ENCODE data around the gene NUCB1. TPM values are rescaled to one million over a fixed set of nuclear protein-coding genes. Genes with fewer than 3 reads are reported as not detected.
A peak's percentile ranks its signal among the peaks of the same experiment; 100 is the strongest.
"Not testable (repeated sequence)": the region's sequence is repeated elsewhere in the genome, so short reads cannot be mapped to it uniquely, and the experiment has no call there.

The NUCB1 gene
- total and polyA plus RNA-seq, 10 donors, result 67.6 to 321 (median 237) TPM

DNA sequence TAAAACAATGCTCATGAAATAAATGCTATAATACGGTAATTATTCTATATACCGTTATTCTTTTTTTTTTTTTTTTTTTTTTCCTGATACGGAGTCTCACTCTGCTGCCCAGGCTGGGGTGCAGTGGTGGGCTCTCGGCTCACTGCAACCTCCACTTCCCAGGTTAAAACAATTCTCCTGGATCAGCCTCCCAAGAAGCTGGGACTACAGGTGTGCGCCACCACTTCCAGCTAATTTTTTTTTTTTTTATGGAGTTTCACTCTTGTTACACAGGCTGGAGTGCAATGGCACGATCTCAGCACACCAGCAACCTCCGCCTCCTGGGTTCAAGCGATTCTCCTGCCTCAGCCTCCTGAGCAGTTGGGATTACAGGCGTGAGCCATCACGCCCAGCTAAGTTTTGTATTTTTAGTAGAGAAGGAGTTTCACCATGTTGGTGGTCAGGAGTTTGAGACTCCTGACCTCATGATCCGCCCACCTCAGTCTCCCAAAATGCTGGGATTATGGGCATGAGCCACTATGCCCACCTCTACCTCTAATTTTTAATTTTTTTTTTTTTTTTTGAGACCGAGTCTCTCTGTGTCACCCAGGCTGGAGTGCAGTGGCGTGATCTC lies 21.0 kb upstream of the NUCB1 start:
- no peak for DNase-seq
- TF ChIP-seq POLR2A (IDR thresholded peaks at IDR 0.05) (no peak), POLR2AphosphoS5 (IDR thresholded peaks at IDR 0.05) (no peak)
- TF ChIP-seq, protein P1, sequence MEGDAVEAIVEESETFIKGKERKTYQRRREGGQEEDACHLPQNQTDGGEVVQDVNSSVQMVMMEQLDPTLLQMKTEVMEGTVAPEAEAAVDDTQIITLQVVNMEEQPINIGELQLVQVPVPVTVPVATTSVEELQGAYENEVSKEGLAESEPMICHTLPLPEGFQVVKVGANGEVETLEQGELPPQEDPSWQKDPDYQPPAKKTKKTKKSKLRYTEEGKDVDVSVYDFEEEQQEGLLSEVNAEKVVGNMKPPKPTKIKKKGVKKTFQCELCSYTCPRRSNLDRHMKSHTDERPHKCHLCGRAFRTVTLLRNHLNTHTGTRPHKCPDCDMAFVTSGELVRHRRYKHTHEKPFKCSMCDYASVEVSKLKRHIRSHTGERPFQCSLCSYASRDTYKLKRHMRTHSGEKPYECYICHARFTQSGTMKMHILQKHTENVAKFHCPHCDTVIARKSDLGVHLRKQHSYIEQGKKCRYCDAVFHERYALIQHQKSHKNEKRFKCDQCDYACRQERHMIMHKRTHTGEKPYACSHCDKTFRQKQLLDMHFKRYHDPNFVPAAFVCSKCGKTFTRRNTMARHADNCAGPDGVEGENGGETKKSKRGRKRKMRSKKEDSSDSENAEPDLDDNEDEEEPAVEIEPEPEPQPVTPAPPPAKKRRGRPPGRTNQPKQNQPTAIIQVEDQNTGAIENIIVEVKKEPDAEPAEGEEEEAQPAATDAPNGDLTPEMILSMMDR (IDR thresholded peaks at IDR 0.05 in 8 of 11, conservative IDR thresholded peaks at IDR 0.05 in 3 of 11), result no peak
- intact Hi-C loops (cut with DNase I; ENCODE audit: low total_unique reads), result loop anchor here (10.0 kb wide), 1 partner anchor 86 kb away; the partner anchor contains the start of gene FTL
- Histone ChIP-seq H3K4me1 (peaks cover 31 to 81% (median 43%) of the 10 kb centered on the region in 6 donors), H3K4me3 (no peak overlapping the region), H3K27me3 (replicated peaks in 1 of 7) (no peaks in the 10 kb centered on the region), H3K36me3 (peaks cover 0 to 60% (median 20%) of the 10 kb centered on the region in 6 donors), H3K27ac (peak overlapping the region in 7 of 8 donors; percentile 10 to 99 (median 57)), H3K9me3 (no peaks in the 10 kb centered on the region)
- WGBS, 5 donors, result 86 to 98% (median 91%) methylated on average over 13 of the region's 13 CpGs

DNA sequence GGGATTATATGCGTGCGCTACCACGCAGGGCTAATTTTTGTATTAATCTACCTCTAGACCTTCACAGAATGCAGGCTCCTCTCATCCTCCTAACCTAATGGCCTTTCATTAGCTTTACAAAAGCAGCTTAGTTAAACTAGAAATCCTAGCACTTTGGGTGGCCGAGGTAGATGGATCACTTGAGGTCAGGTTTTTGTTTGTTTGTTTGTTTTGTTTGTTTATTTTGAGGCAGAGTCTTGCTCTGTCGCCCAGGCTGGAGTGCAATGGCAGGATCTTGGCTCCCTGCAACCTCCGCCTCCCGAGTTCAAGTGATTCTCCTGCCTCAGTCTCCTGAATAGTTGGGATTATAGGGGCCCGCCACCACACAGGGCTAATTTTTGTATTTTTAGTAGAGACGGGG lies 20.4 kb upstream of the NUCB1 start:
- DNase-seq; H3K27me3 ChIP-seq (replicated peaks in 1 of 7); H3K4me3 ChIP-seq; H3K9me3 ChIP-seq: not testable (repeated sequence)
- 89 to 97% (median 93%) methylated on average over 9 of the region's 9 CpGs for WGBS, 5 donors
- Histone ChIP-seq H3K36me3 (peaks cover 0 to 54% (median 18%) of the 10 kb centered on the region in 6 donors), H3K4me1 (peaks cover 25 to 75% (median 38%) of the 10 kb centered on the region in 6 donors), H3K27ac (peak overlapping the region in 5 of 8 donors; percentile 55 to 99 (median 68))
- intact Hi-C loops (cut with DNase I; ENCODE audit: low total_unique reads), result loop anchor here (10.0 kb wide), 1 partner anchor 85 kb away; the partner anchor contains the start of gene FTL

DNA sequence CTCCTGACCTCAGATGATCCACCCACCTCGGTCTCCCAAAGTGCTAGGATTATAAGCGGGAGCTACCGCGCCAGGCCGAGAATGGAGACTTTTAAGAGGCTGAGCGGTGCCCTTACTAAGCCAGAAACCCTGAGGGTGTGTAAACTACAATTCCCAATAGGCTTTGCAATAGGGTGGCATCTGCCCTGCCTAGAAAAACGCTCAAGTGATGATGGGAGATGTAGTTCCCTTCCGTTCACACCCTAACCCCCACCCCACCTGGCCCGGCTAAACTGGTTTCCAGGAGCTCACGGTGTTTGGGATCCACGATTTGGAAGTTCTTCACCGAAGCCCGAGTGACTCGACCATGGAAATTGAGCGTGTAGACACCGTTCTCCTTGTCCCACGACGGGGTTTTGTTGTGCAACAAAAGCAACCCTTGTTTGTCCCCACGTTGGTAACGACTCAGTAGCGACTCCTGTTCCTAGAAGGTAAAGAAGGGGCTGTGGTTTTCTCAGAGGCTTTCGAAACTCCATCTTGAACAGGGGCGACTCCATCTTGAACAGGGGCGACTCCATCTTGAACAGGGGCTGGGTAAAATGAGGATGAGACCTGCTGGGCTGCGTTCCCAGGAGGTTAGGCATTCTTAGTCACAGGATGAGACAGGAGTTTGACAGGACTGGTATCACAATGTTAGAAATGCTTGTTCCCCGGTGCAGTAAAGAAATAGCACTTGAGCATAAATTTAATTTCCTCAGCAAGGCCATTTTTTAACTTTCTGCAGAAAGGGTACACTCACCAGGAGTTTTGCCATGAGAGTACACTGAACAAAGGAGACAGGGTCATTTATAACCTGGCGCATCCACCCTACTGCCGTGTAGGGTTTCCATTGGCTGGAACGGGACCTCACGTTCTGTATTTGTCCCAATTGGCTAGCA lies 18.1 kb upstream of the NUCB1 start:
- H3K27ac ChIP-seq, result peak overlapping the region in 5 of 8 donors; percentile 20 to 99 (median 30)
- WGBS, 5 donors, result 80 to 86% (median 84%) methylated on average over 30 of the region's 30 CpGs

DNA sequence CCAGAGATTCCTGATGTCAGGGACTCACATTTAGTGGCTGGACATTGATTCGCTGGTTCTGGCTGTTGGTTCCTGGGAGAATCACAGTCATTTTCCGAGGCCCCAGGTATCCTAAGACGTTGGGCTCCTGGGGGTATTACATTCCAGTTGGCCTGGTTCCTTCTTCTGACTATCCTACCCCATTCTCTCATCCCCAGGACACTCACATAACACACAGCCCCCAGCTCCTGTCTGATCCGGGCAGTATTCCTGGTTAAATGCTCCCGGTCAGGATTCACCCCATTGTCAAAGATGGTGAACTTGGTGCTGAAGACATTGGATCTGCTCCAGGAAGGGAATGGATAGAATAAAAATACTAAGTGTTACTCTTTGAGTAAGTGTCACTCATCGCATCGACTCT lies 16.4 kb upstream of the NUCB1 start:
- Histone ChIP-seq H3K4me1 (peaks cover under 1 to 36% (median 6%) of the 10 kb centered on the region in 6 donors), H3K36me3 (peaks cover 0 to 14% (median 0%) of the 10 kb centered on the region in 6 donors), H3K4me3 (no peak overlapping the region), H3K27ac (no peak overlapping the region), H3K27me3 (replicated peaks in 1 of 7) (no peaks in the 10 kb centered on the region), H3K9me3 (no peaks in the 10 kb centered on the region)
- TF ChIP-seq, protein P1 (IDR thresholded peaks at IDR 0.05 in 8 of 11, conservative IDR thresholded peaks at IDR 0.05 in 3 of 11), result no peak
- TF ChIP-seq POLR2AphosphoS5 (IDR thresholded peaks at IDR 0.05) (no peak), POLR2A (IDR thresholded peaks at IDR 0.05) (no peak)
- intact Hi-C loops (cut with DNase I; ENCODE audit: low total_unique reads), result no loop called here
- 94 to 98% (median 97%) methylated on average over 7 of the region's 7 CpGs for WGBS, 5 donors
- no peak for DNase-seq

More for the DNA sequence above, 18.1 kb upstream of the NUCB1 start:
- DNase-seq, result no peak
- Histone ChIP-seq H3K4me3 (no peak overlapping the region), H3K9me3 (no peaks in the 10 kb centered on the region), H3K4me1 (peaks cover 3 to 52% (median 16%) of the 10 kb centered on the region in 6 donors), H3K27me3 (replicated peaks in 1 of 7) (no peaks in the 10 kb centered on the region), H3K36me3 (peaks cover 0 to 31% (median 5%) of the 10 kb centered on the region in 6 donors)
- intact Hi-C loops (cut with DNase I; ENCODE audit: low total_unique reads), result no loop called here
- TF ChIP-seq POLR2A (IDR thresholded peaks at IDR 0.05) (no peak), POLR2AphosphoS5 (IDR thresholded peaks at IDR 0.05) (no peak)
- TF ChIP-seq, protein P1 (IDR thresholded peaks at IDR 0.05 in 8 of 11, conservative IDR thresholded peaks at IDR 0.05 in 3 of 11), result no peak

Data from spleen (tissue), 11 donors.